Esophagus (tissue), 2 donors: ENCODE results near the gene MLKL. TPM values are rescaled to one million over a fixed set of nuclear protein-coding genes. Genes with fewer than 3 reads are reported as not detected.

Experiments used
- H3K27ac ChIP-seq, 2 donors: one replicate each; pipeline ENCODE4 v1.5.1; 2013; ENCODE audit warnings: low read depth in 2 of 2, mild to moderate bottlenecking in 2 of 2, inconsistent platforms in 1 of 2, low read length in 1 of 2, moderate library complexity in 1 of 2
- H3K27me3 ChIP-seq, 2 donors: one replicate each; pipeline ENCODE4 v1.6.1; 2013; ENCODE audit warnings: low read length in 2 of 2, control low read depth in 1 of 2, mild to moderate bottlenecking in 1 of 2; ENCODE audit not compliant: insufficient read depth in 2 of 2, control insufficient read depth in 1 of 2
- H3K36me3 ChIP-seq, 2 donors: one replicate each; pipeline ENCODE4 v1.6.1; 2013; ENCODE audit warnings: low read length in 1 of 2; ENCODE audit not compliant: control insufficient read depth in 2 of 2, insufficient read depth in 2 of 2
- H3K4me1 ChIP-seq, 2 donors: one replicate each; pipeline ENCODE4 v1.6.1; 2013; ENCODE audit warnings: low read length in 1 of 2; ENCODE audit not compliant: control insufficient read depth in 2 of 2, insufficient read depth in 2 of 2
- H3K4me3 ChIP-seq, 2 donors: one replicate each; pipeline ENCODE4 v1.5.1; 2013; ENCODE audit warnings: low read length in 2 of 2, mild to moderate bottlenecking in 2 of 2, low read depth in 1 of 2, moderate library complexity in 1 of 2
- H3K9me3 ChIP-seq, 2 donors: one replicate each; pipeline ENCODE4 v1.6.1; 2013; ENCODE audit warnings: mild to moderate bottlenecking in 2 of 2, low read depth in 1 of 2, low read length in 1 of 2, moderate library complexity in 1 of 2; ENCODE audit not compliant: control insufficient read depth in 2 of 2, insufficient read depth in 1 of 2
- WGBS, 2 donors: extraction: QIAGEN DNeasy Blood & Tissue Kit; methylation state at CpG; one replicate each; pipeline ENCODE4 v1.1.7; 2013; 5-methylcytosine and 5-hydroxymethylcytosine counted together
- polyA plus RNA-seq, 2 donors: library from polyadenylated mRNA; stranded (reverse); fragments of 200-250 nt; gene quantifications; one replicate each; pipeline ENCODE4 v1.2.3, GENCODE V29; 2013
- donor health status: healthy with polysubstance abuse.
- donor health status: Bipolar disorder and iron deficiency.

Gene MLKL
- polyA plus RNA-seq, 2 donors = 12.3 to 18.7 TPM

- 72 to 79% methylated on average over 19 to 21 of the region's 21 CpGs for WGBS, 2 donors
- Histone ChIP-seq H3K4me1 (peaks cover 2 to 16% of the 10 kb centered on the region in 2 donors), H3K27ac (no peak overlapping the region), H3K9me3 (no peaks in the 10 kb centered on the region), H3K4me3 (no peak overlapping the region), H3K36me3 (no peaks in the 10 kb centered on the region), H3K27me3 (no peaks in the 10 kb centered on the region)
These were observed 33.9 kb upstream of the MLKL start for GRCh38 chr16:74734361-74735161.

GRCh38 chr16:74732707-74733350 lies 32.2 kb upstream of the MLKL start:
- H3K4me1 ChIP-seq = peaks cover 2 to 14% of the 10 kb centered on the region in 2 donors
- no peaks in the 10 kb centered on the region for H3K36me3 ChIP-seq
- 90 to 92% methylated on average over 15 of the region's 15 CpGs for WGBS, 2 donors
- no peaks in the 10 kb centered on the region for H3K9me3 ChIP-seq
- no peak overlapping the region for H3K27ac ChIP-seq
- H3K4me3 ChIP-seq = no peak overlapping the region
- H3K27me3 ChIP-seq = no peaks in the 10 kb centered on the region

DNA sequence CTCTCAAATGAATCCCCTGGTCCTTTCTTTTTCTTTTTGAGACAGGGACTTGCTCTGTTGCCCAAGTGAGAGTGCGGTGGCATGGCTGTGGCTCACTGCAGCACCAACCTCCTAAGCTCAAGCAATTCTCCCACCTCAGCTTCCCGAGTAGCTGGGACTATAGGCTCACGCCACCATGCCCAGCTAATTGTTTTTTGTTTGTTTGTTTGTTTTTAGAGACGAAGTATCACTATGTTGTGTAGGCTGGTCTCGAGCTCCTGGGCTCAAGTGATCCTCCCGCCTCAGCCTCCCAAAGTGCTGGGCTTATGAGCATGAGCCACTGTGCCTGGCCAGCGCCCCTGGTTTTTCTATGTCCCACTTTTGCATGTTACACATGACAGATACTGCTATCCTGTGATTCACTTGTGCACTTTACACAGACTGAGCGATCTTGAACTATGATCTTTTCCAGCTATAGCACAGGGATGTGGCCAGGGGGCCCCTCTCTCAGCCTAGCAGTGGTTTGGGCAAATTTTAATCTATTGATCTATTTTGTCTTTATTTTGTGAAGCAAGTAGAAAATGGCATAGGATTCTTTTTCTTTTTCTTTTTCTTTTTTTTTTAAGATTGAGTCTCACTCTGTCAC lies 31.3 kb upstream of the MLKL start:
- H3K4me3 ChIP-seq = no peak overlapping the region
- H3K36me3 ChIP-seq = no peaks in the 10 kb centered on the region
- H3K27me3 ChIP-seq = no peaks in the 10 kb centered on the region
- peaks cover 2 to 14% of the 10 kb centered on the region in 2 donors for H3K4me1 ChIP-seq
- no peak overlapping the region for H3K27ac ChIP-seq
- peaks cover 0 to 4% of the 10 kb centered on the region in 2 donors for H3K9me3 ChIP-seq
- 92 to 93% methylated on average over 8 of the region's 8 CpGs for WGBS, 2 donors

DNA sequence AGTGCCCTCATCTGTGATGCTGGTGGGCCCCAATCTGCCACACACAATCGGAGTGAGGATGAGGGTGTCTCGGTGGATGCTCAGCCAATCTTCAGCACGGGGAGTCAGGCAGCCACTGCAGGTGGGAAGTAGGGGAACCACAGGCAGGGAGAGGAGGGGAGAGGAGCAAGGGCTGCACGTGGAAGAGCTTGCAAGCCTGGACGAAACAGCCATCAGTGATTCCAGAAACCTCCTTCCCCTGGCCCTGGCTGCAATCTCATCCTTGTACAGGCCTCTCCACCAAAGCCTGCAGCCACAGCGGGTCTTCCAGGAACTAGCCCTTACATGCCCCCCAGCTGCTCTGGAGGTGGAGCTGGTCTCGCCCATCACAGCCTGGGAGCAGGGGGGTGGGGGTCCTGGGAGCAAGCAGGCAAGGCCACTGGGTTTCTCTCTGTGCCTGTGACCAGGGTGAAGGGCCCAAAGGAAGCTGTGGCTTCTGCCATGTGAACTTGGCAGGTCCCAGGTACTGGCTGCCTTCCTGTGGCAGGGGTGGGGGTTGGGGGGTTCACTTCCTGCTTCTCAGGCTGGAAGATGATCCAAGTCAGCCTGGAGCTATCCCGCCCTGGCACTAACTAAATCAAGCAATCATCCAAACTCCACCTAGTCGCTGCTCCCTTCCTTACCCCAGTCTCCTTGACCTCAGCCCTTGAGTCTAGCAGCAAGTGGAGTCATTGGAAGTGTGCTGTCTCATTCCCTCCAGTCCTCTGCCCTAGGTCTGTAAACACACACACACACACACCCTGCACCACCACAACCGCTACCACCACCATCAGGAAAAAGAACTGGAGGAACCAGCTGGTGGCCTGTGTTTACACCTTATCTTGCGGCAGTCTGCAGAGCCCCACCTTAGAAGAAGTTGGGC lies 29.4 kb upstream of the MLKL start:
- peaks cover 0 to 9% of the 10 kb centered on the region in 2 donors for H3K9me3 ChIP-seq
- H3K27ac ChIP-seq = peak overlapping the region; percentile 87 to 94
- peaks cover 2 to 11% of the 10 kb centered on the region in 2 donors for H3K4me1 ChIP-seq
- 33 to 36% methylated on average over 11 of the region's 11 CpGs for WGBS, 2 donors
- H3K27me3 ChIP-seq = no peaks in the 10 kb centered on the region
- no peak overlapping the region for H3K4me3 ChIP-seq
- H3K36me3 ChIP-seq = no peaks in the 10 kb centered on the region

GRCh38 chr16:74727903-74728302 lies 27.2 kb upstream of the MLKL start:
- Histone ChIP-seq H3K4me3 (no peak overlapping the region), H3K27ac (no peak overlapping the region), H3K4me1 (peaks cover 0 to 11% of the 10 kb centered on the region in 2 donors), H3K9me3 (peaks cover 0 to 9% of the 10 kb centered on the region in 2 donors), H3K36me3 (peaks cover 0 to 2% of the 10 kb centered on the region in 2 donors), H3K27me3 (no peaks in the 10 kb centered on the region)
- 94 to 95% methylated on average over 4 of the region's 4 CpGs for WGBS, 2 donors

- Histone ChIP-seq H3K36me3 (peaks cover 0 to 2% of the 10 kb centered on the region in 2 donors), H3K4me1 (peaks cover 0 to 11% of the 10 kb centered on the region in 2 donors), H3K9me3 (peaks cover 0 to 9% of the 10 kb centered on the region in 2 donors), H3K27me3 (no peaks in the 10 kb centered on the region), H3K4me3 (no peak overlapping the region), H3K27ac (no peak overlapping the region)
- WGBS, 2 donors = 83 to 89% methylated on average over 2 of the region's 2 CpGs
These were observed 26.1 kb upstream of the MLKL start for GRCh38 chr16:74726716-74727115.

DNA sequence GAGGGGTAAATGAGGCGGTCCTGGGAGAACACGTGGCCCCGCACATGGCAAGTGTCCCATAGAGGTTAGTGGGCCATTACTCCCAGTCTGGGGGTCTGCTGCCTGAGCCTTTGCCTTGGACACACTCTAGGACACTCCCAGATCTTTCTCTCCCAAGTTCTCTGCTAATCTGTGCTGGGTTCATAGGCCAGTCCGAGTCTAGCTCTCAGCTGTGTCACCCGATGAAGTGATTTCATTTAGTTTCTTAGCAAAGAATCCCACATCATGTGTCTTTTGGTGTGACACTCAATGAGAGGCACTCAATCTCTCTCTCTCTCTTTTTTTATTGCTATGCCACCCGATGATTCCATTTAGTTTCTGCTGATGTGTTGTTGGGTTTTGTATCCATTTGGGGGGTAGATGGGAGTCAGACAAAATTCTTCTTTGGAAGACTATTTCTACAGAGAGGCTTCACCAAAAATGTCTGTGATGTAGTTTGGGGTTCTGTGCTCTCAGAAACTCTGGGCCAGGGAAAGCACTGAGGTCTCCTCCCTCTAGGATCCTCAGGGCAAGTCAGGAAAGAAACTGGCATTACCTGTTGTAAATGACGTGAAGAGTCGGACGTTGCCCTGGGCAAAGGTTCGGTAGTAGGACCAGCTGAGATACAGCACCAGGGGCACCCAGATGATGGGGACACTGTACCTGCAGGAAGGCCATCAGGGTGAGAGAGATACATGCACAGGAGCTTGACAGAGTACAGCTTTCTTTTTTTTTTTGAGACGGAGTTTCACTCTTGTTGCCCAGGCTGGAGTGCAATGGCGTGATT lies 25.2 kb upstream of the MLKL start:
- Histone ChIP-seq H3K27me3 (no peaks in the 10 kb centered on the region), H3K4me3 (no peak overlapping the region), H3K36me3 (peaks cover 0 to 2% of the 10 kb centered on the region in 2 donors), H3K4me1 (peaks cover 0 to 11% of the 10 kb centered on the region in 2 donors), H3K9me3 (peaks cover 0 to 9% of the 10 kb centered on the region in 2 donors), H3K27ac (no peak overlapping the region)
- WGBS, 2 donors = 82 to 85% methylated on average over 11 to 12 of the region's 12 CpGs

DNA sequence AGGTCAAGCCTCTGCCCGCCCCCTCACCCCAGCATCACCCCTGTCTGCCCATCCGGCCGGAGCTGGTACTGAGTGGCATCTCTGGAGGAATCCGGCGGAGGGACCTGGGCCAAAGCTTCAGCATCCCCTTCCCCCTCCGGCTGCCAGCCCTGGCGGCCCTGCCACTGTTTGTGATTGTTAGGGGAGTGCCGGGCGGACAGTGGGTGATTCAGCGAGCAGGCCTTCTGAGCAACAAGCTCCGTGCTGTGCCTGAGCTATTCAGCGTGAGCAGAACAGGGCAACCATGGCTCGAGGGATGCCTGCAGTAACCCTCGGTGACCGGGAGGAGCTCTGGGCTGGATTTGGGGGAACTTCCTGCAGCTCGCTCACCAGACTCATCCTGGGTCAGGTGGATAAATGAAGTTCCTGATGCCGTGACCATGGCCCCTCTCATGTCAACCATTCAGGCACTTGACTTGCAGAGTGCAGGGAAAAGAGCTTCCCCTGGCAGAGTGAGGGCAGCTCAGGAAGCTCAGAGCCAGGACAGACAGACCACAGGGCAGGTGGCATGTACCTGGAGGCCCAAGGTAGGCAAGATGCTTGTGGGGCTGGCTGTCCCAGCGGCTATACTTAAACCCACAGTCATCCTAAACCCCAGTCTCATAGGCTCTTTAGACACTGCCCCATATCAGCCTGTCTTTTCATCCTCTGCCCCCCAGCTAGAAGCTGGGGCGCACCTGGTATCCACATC lies 24.3 kb upstream of the MLKL start:
- Histone ChIP-seq H3K4me1 (peaks cover 0 to 6% of the 10 kb centered on the region in 2 donors), H3K27ac (no peak overlapping the region)
- 72 to 76% methylated on average over 19 of the region's 19 CpGs for WGBS, 2 donors

More for the DNA sequence above, 24.3 kb upstream of the MLKL start:
- H3K36me3 ChIP-seq = peaks cover 0 to 2% of the 10 kb centered on the region in 2 donors
- H3K4me3 ChIP-seq = no peak overlapping the region
- H3K9me3 ChIP-seq = peaks cover 0 to 9% of the 10 kb centered on the region in 2 donors
- no peaks in the 10 kb centered on the region for H3K27me3 ChIP-seq
